ENCODE data around the gene PURB.
A peak's percentile ranks its signal among the peaks of the same experiment; 100 is the strongest.
"Not testable (repeated sequence)": the region's sequence is repeated elsewhere in the genome, so short reads cannot be mapped to it uniquely, and the experiment has no call there.

Gene PURB

DNA sequence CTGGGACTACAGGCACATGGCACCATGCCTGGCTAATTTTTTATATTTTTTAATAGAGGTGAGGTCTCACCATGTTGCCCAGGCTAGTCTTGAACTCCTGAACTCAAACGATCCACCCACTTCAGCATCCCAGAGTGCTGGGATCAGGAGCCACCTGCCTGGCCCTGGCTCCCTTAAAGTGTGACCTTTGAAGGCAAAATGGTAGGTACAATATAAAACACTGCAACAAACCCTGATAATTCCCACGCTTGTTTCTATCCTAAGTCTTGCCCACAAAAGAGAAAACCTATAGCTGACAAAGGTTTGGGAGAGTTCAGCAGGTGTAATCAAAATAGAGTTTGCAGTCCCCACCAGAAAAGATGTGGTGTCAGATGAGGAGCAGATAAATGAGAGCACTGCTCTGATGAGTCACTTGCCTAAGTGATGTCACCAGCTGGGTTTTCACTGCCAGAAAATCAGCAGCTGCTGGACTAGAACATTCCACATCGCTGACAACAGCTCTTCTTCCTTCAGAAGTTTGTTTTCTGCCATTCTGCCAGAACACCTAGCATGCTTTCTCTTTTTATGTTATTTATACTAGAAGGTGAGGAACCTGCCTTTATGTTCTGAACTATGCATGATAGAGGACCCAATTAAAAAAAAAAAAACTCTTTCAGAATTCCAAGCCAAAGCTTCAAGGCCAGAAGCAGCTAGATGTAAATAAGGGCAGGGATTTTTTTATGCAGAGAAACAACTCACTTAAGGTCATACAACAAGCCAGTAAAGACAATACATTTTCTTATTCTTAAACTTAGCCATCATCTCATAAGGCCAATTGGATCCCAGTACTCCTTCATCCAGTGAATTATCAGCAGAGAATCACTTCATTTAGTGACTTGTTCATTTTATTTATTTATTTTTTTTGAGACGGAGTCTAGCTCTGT is 18.0 kb downstream of the PURB start:
- peak in 26 of 42 donors; percentile 14 to 79 (median 46) for DNase-seq
- intact Hi-C loops (cut with DNase I), result no loop called here

DNA sequence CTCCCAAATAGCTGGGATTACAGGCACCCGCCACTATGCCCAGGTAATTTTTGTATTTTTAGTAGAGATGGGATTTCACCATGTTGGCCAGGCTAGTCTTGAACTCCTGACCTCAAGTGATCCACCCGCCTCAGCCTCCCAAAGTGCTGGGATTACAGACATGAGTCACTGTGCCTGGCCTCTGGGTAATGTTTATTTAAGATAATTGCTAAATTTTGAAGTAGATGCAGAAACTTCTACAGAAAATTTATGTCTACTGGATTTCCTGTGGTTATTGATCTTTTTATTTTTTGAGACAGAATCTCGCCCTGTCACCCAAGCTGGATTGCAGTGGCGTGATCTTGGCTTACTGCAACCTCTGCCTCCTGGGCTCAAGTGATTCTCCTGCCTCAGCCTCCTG is 23.4 kb downstream of the PURB start:
- intact Hi-C loops (cut with DNase I); DNase-seq: not testable (repeated sequence)

DNA sequence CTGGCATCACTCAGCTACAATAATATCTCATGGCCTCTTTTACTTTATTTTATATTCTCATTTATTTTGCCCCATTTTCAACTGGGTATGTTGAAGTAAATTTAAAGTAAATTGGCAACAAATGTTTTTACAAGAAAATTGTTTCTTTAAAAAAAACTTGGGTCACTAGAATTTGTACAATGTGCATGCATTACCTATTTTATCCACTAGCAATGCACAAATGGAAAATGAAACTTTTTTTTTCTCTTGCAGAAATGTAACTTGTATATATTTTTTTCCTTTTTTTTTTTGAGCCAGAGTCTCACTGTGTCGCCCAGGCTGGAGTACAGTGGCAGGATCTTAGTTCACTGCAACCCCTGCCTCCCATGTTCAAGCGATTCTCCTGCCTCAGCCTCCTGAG is 27.2 kb downstream of the PURB start:
- intact Hi-C loops (cut with DNase I), result no loop called here
- DNase-seq, result no peak

DNA sequence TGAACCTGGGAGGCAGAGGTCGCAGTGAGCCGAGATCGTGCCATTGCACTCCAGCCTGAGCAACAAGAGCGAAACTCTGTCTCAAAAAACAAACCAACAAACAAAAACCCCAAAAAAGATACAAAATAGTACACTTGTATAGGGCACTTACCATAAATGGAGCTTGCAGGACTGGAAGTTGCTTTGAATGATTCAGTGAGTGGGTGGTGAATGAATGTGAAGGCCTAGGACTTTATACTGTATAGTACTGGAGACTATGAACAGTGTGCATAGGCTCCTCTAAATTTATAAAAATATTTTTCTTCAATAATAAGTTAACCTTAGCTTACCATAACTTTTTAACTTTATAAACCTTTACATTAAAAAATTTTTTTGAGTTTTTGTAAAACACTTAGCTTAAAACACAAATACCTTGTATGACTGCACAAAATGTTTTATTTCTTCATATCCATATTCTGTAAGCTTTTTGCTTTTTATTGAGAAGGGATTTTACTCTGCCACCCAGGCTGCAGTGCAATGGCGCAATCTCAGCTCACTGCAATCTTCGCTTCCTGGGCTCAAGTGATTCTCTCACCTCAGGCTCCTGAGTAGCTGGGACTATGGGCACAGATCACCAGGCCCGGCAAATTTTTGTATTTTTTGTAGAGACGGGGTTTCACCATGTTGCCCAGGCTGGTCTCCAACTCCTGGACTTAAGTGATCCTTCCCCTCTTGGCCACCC is 30.5 kb downstream of the PURB start:
- DNase-seq, result no peak
- intact Hi-C loops (cut with DNase I), result no loop called here

DNA sequence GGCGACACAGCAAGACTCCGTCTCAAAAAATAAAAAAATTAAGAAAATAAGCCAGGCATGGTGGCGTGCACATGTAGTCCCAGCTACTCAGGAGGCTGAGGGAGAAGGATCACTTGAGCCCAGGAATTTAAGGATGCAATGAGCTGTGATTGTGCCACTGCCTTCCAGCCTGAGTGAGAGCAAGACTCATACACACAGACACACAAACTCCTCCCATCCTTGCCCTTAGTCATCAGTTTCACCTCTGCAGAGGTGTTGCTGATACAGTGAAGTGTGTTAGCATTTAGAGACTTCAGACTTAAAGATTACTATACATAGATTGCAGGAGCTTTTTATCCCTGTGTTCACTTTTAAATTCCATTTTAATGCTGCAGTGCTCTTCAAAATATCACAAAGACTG is 31.9 kb downstream of the PURB start:
- intact Hi-C loops (cut with DNase I), result no loop called here
- DNase-seq, result peak in 2 of 42 donors; percentile 15 to 16

DNA sequence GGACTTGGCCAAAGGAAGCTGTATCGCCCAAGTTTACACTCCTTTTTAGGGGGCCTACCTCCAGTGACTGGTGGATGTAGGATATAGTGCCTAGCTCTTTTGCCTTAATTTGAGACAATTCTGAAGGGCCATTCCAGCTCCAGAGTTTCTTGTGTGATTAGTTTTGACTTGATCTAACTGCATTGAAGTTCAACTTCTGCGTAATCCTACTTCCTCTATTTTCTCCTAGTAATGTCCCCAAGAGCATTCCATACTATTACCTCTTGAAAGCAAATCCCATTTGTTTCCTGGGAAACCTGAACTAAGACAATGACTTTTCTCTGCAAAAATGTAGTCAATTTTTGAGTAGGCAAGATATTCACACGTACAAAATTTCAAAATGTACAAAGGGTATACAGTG is 32.7 kb downstream of the PURB start:
- no peak for DNase-seq
- intact Hi-C loops (cut with DNase I), result no loop called here

DNA sequence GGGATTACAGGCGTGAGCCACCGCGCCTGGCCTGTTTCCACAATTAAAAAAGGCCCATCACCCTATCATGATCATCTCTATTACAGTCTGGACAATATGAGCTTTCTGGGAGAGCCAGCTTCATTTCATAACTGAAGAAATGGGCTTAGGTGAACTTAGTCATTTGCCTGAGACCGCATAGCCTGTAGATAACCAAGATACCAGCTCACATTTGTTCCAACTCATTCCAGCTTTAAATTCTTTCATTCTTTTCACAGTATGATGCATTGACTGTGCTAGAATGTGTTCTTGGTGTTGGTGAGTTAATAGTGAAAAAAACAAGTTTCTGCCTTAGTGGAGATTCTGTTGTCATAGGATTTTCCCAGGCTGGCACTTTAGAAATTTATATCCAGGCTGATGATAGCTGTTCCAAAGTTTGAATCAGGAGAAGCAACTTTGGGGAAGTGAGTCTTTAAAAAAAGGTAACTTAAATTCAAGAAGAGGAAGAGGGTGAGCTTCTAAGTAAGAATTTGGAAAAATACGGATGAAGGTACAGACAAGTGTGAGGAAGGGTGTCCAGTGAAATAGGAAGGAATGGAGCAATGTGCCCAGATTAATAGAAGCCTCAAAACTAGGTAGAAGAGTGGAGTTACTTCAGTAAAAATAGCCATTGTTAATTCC is 35.3 kb downstream of the PURB start:
- intact Hi-C loops (cut with DNase I), result loop anchor here (2.0 to 10.0 kb wide), 4 partner anchors 32 to 268 kb away; partner anchors contain the start of genes PPIA and TMED4
- no peak for DNase-seq

DNA sequence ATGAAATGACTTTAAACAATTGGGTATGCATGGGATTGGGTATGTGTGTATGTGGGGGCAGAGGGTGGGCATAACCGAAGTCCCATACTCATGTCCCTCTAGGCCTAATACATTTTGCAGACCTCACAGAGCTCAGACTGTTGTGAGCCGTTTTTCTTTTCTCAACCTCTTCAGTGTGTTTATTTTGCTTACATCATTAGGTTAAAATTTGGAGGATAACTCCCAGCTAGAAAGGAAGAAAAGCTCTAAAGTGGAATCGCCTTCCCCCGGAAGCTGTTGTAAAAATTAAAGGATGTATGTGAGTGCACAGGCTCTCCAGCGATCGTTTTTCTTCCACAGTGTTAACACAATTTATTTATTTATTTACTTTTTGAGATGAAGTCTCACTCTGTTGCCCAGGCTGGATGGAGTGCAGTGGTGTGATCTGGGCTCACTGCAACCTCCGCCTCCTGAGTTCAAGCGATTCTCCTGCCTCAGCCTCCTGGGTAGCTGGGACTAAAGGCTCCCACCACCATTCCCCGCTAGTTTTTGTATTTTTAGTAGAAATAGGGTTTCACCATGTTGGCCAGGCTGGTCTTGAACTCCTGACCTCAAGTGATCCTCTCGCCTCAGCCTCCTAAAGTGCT is 36.0 kb downstream of the PURB start:
- intact Hi-C loops (cut with DNase I), result loop anchor here (2.0 to 10.0 kb wide), 4 partner anchors 33 to 267 kb away; partner anchors contain the start of genes PPIA and TMED4
- no peak for DNase-seq

DNA sequence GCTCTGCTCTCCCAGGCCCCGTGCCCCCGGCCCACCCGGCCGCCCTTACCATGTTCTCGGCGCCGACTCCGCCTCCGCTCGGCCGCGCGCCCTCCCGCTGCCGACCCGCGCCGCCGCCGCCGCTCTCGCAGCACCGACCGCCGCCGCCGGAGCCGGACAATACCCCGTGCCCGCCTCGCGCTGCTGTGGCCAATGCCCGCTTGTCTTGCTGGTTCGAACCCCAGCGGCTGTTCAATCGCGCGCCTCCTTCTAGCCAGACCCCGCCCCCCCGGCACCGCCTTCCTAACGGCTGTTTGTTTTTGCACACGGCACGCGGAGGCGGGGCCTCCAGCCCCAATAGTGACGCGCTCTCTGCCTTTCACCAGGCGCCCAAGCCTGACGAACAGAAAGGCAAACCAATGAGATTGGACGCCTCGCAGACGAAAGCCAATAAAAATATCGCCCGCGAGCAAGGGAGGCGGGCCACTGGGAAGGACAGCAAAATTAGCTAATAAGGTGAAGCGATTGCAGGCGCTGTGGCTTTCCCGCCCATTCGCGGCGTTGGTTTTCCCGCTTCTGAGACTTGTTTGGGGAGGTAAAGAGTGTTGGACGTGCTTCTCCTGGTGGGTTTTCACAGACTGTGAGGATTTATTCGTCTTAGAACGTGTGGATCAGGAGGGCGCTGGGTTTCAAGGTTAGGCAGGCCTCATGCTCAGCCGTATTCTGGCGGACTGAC is 37.3 kb downstream of the PURB start, which contains the start of gene H2AZ2:
Gene H2AZ2, minus strand, starts transcription at position 168 of the 715 bp plus-strand sequence. Its CDS starts 116 bp downstream, at position 52.
- intact Hi-C loops (cut with DNase I), result loop anchor here (2.0 to 10.0 kb wide), 4 partner anchors 34 to 266 kb away; partner anchors contain the start of genes PPIA and TMED4
- DNase-seq, result peak; percentile 98 to 100 (median 99)

DNA sequence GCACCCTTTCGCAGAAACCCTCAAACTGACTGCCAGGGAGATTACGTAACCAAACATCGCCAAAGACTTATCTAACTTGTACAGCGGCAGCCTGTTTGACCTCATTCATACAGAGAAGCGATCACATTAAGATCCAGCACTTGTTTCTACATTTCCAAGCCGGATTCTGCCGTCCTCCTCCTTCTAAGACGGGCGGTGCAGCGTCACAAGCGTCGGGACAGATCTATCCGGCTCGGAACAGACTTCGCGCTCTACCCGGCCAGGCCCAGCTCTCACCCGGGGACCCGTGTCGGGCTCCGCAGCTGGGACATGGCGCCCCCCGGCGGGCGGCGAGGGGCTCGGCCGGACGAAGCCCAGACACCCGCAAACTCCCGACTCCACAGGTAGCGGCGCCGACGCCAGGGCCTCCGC is 37.8 kb downstream of the PURB start:
- intact Hi-C loops (cut with DNase I), result loop anchor here (5.0 to 10.0 kb wide), 3 partner anchors 35 to 265 kb away; partner anchors contain the start of gene TMED4

DNA sequence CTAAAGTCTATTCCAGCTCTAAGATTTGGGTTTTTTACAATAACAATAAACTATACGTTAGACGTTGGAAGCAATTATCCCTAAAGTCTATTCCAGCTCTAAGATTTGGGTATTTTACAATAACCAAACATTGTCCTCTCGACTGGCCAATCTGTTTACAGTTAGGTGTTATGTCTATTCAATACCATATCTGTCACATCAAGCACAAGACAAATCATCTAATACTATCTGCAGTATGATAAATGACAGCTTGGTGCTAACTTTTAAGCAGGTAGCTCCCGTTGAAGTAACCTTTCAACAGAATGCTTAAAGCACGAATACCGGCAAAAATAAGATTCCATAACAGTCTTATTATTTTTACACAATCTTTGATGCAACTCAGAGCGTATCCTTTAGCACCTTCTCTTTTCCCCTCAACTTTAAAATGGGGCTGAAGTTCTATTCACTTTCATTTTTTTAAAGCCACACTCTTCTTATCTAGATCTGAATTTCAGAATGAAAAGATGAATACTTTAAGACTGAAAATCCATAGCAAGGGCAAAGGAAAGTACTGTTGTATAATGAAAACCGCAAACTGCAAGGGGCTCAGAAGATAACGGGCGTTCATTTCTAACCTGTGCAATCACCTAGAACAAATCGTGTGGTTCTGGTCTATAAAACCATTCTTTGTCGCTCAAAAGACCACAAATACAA is 38.4 kb downstream of the PURB start:
- DNase-seq, result no peak
- intact Hi-C loops (cut with DNase I), result loop anchor here (5.0 to 10.0 kb wide), 3 partner anchors 35 to 265 kb away; partner anchors contain the start of gene TMED4

More for the DNA sequence above, 37.8 kb downstream of the PURB start:
- DNase-seq, result peak; percentile 59 to 93 (median 86)

DNA sequence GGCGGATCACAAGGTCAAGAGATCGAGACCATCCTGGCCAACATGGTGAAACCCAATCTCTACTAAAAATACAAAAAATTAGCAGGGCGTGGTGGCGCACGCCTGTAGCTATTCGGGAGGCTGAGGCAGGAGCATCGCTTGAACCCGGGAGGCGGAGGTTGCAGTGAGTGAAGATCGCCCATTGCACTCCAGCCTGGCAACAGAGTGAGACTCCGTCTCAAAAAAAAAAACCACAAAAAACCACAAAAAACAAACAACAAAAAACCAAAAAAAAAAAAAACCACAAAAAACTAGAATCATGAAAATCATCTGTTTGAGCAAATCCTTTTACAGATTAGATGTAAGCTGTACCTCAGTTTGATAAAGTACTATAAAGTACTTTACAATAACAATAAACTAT is 38.9 kb downstream of the PURB start:
- intact Hi-C loops (cut with DNase I), result loop anchor here (5.0 to 10.0 kb wide), 3 partner anchors 36 to 264 kb away; partner anchors contain the start of gene TMED4
- not testable (repeated sequence) for DNase-seq

DNA sequence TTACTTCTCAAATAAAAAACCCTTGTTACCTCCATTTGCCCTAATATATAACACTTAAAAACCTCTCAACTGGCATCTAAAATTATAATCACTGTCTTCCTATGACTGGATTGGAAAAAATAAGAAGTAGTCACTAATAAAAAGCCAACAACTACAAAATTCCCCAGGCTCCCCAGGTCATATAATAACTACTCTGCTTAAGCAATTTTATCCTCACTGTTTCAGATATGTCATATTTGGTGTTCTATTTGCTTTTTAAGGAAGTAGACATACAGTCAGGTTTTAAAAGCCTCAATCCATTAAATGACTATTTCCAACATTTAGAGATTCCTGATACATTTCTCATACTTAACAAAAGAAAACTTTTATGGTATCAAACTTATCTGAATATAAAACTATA is 39.9 kb downstream of the PURB start:
- no peak for DNase-seq
- intact Hi-C loops (cut with DNase I), result loop anchor here (5.0 to 10.0 kb wide), 3 partner anchors 37 to 263 kb away; partner anchors contain the start of gene TMED4

DNA sequence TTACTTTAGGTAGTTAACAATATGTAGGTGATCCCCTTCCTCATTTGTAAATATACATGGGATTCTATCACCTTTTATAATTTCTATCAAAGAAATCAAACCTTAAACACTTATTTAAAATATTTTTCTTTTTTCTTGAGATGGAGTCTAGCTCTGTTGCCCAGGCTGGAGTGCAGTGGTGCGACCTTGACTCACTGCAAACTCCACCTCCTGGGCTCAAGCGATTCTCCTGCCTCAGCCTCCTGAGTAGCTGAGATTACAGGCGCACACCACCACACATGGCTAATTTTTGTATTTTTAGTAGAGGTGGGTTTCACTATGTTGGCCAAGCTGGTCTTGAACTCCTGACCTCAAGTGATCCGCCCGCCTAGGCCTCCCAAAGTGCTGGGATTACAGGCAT is 41.9 kb downstream of the PURB start:
- DNase-seq, result not testable (repeated sequence)
- intact Hi-C loops (cut with DNase I), result loop anchor here (10.0 kb wide), 1 partner anchor 89 kb away; no protein-coding TSS in a partner anchor

DNA sequence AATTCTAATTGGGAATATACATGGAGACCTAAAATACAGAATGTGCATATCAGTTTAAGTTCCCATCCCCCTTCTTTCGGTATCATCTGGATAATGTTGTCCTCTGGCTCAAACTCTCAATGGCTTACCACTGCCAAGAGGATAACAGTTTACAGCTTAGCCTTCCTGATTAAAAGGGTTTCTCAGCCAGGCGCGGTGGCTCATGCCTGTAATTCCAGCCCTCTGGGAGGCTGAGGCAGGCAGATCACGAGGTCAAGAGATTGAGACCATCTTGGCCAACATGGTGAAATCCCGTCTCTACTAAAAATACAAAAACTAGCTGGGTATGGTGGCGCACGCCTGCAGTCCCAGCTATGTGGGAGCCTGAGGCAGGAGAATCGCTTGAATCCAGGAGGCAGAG is 42.7 kb downstream of the PURB start:
- intact Hi-C loops (cut with DNase I), result loop anchor here (10.0 kb wide), 1 partner anchor 88 kb away; no protein-coding TSS in a partner anchor
- not testable (repeated sequence) for DNase-seq

DNA sequence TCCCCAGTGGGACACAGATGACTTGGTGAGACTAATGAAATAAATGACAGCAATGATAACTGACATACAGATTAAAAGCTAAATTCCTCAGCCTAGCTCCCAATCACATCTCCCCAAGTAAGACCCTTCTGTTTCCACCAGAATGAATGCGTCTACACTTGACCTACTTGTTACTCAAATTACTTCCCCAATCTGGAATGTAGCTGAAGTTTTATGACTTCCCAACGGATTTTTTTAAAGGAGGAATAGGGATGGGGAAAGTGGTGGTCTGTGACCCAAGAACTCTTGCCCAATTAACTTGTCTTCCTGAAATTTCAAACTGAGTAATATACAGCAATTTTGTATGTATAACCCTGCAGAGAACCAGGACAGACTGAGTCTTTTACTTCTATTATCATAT is 46.6 kb downstream of the PURB start:
- DNase-seq, result no peak
- intact Hi-C loops (cut with DNase I), result no loop called here

DNA sequence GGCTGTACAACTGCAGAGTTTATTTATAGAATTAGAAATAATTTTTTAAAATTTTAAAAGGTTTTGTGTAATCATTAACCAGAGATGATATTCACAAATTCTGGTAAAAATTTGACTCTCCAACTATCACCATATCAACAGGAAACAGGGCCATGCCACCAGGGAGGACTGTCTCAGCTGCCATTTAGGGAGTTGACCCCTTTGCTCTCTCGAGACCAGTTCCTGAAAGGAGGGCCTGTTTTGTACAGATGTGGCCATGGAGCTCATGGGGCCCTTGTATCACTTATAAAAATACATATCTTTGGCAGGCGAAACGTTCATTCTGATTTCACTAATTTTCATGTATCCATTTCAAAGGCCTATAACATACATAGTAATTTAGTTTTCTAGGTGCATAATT is 57.8 kb downstream of the PURB start:
- intact Hi-C loops (cut with DNase I), result no loop called here
- no peak for DNase-seq
